Neural cell (in vitro differentiated cells): Measurements from ENCODE around the gene PDS5A. TPM values are rescaled to one million over a fixed set of nuclear protein-coding genes. Genes with fewer than 3 reads are reported as not detected.

Experiments used
- H2AFZ ChIP-seq: fragments of 200-600, 300-800 bp; sonication (generic), shearing (Covaris generic); 2 replicates; pipeline ENCODE4 v1.6.0; 2014; ENCODE audit warnings: low read depth, mild to moderate bottlenecking, antibody characterized with exemption, low read length, moderate library complexity
- H3F3A ChIP-seq: fragments of 200-600 bp; shearing (Covaris generic); 2 replicates; pipeline ENCODE4 v1.6.1; 2016; ENCODE audit warnings: mild to moderate bottlenecking, moderate library complexity, mixed read lengths, antibody characterized with exemption, low read length; ENCODE audit not compliant: insufficient read depth, poor library complexity, severe bottlenecking
- H3K27ac ChIP-seq: fragments of 200-600, 300-800 bp; sonication (generic), shearing (Covaris generic); 2 replicates; pipeline ENCODE4 v1.5.1; 2014; ENCODE audit warnings: mild to moderate bottlenecking, low read length, moderate library complexity
- H3K27me3 ChIP-seq: fragments of 300-800, 200-600 bp; sonication (generic), shearing (Covaris generic); 2 replicates; pipeline ENCODE4 v1.6.0; 2014; ENCODE audit warnings: mild to moderate bottlenecking, low read depth, low read length, moderate library complexity; ENCODE audit not compliant: insufficient read depth
- H3K36me3 ChIP-seq: fragments of 300-800, 200-600 bp; sonication (generic), shearing (Covaris generic); 2 replicates; pipeline ENCODE4 v1.5.1; 2014; ENCODE audit warnings: mild to moderate bottlenecking, antibody characterized with exemption, low read length, moderate library complexity; ENCODE audit not compliant: insufficient read depth
- H3K4me2 ChIP-seq: fragments of 300-800, 200-600 bp; sonication (generic), shearing (Covaris generic); 2 replicates; pipeline ENCODE4 v1.6.0; 2014; ENCODE audit warnings: mild to moderate bottlenecking, low read length
- H3K4me3 ChIP-seq: fragments of 300-800, 200-600 bp; sonication (generic), shearing (Covaris generic); 2 replicates; pipeline ENCODE4 v1.5.1; 2014; ENCODE audit warnings: mild to moderate bottlenecking, low read length, moderate library complexity
- H3K79me2 ChIP-seq: fragments of 200-600 bp; shearing (Covaris generic); replicated peaks from 2 replicates; pipeline ENCODE4 v1.6.0; 2014; ENCODE audit warnings: mild to moderate bottlenecking, low read length, moderate library complexity; ENCODE audit not compliant: insufficient read depth
- H3K9ac ChIP-seq: fragments of 300-800, 200-600 bp; sonication (generic), shearing (Covaris generic); 2 replicates; pipeline ENCODE4 v1.6.1; 2016; ENCODE audit warnings: mild to moderate bottlenecking, low read length, mixed read lengths
- H3K9me2 ChIP-seq: fragments of 200-600 bp; shearing (Covaris generic); 2 replicates; pipeline ENCODE4 v1.6.1; 2016; ENCODE audit warnings: mild to moderate bottlenecking, low read length, mixed read lengths; ENCODE audit not compliant: insufficient read depth
- H3K9me3 ChIP-seq: fragments of 200-600, 300-800 bp; sonication (generic), shearing (Covaris generic); 2 replicates; pipeline ENCODE4 v1.6.1; 2016; ENCODE audit warnings: mild to moderate bottlenecking, mixed run types, low read length, moderate library complexity, mixed read lengths
- H4K20me1 ChIP-seq: fragments of 200-600 bp; shearing (Covaris generic); 2 replicates; pipeline ENCODE4 v1.6.1; 2016; ENCODE audit warnings: mild to moderate bottlenecking, mixed run types; ENCODE audit not compliant: insufficient read depth
- CTCF ChIP-seq: fragments of 450-650 bp; IDR thresholded peaks from 2 replicates; pipeline ENCODE4 v1.5.1; 2014; ENCODE audit warnings: antibody characterized with exemption, mild to moderate bottlenecking, moderate library complexity; ENCODE audit not compliant: poor library complexity, severe bottlenecking
- EP300 ChIP-seq: fragments of 450-650 bp; conservative IDR thresholded peaks from 2 replicates; pipeline ENCODE4 v1.6.1; 2014; ENCODE audit warnings: antibody characterized with exemption, mild to moderate bottlenecking, moderate library complexity; ENCODE audit not compliant: poor library complexity, severe bottlenecking
- EZH2 ChIP-seq: fragments of 200-600, 300-800 bp; shearing (Covaris generic), sonication (generic); IDR thresholded peaks from 2 replicates; pipeline ENCODE4 v1.6.1; 2014; ENCODE audit warnings: antibody characterized with exemption, low read length, borderline replicate concordance, mild to moderate bottlenecking; ENCODE audit not compliant: insufficient read depth, poor library complexity, severe bottlenecking
- MXI1 ChIP-seq: fragments of 450-650 bp; conservative IDR thresholded peaks from 2 replicates; pipeline ENCODE4 v1.6.1; 2014; ENCODE audit warnings: antibody characterized with exemption, mild to moderate bottlenecking; ENCODE audit not compliant: poor library complexity, severe bottlenecking
- POLR2AphosphoS5 ChIP-seq: IDR thresholded peaks from 2 replicates; pipeline ENCODE4 v1.6.1; 2012
- RAD21 ChIP-seq: fragments of 450-650 bp; conservative IDR thresholded peaks from 2 replicates; pipeline ENCODE4 v1.6.1; 2014; ENCODE audit warnings: antibody characterized with exemption, mild to moderate bottlenecking, moderate library complexity
- SMC3 ChIP-seq: fragments of 450-650 bp; conservative IDR thresholded peaks from 2 replicates; pipeline ENCODE4 v1.6.1; 2014; ENCODE audit warnings: antibody characterized with exemption, mild to moderate bottlenecking, moderate library complexity; ENCODE audit not compliant: poor library complexity
- polyA plus RNA-seq: library from polyadenylated mRNA; depleted of rRNA; stranded (reverse); fragments of >200 nt; gene quantifications from 2 replicates; pipeline ENCODE4 v1.2.3, GENCODE V29; 2014

PDS5A gene
- polyA plus RNA-seq, 1 donor from 2014 or later = 46.3 TPM

- Histone ChIP-seq H3K9me3 (no peaks in the 10 kb centered on the region), H3K9me2 (no peaks in the 10 kb centered on the region), H2AFZ (peak overlapping the region; percentile 65), H4K20me1 (no peaks in the 10 kb centered on the region), H3K9ac (peak overlapping the region; percentile 85), H3K27ac (peak overlapping the region; percentile 75), H3K27me3 (no peaks in the 10 kb centered on the region), H3K79me2 (peaks cover 40% of the 10 kb centered on the region), H3K36me3 (peaks cover 5% of the 10 kb centered on the region), H3K4me2 (peak overlapping the region; percentile 19), H3K4me3 (peak overlapping the region; percentile 97), H3F3A (no peaks in the 10 kb centered on the region)
- no peak for TF ChIP-seq EZH2
- TF ChIP-seq CTCF = no peak
- TF ChIP-seq EP300 = no peak
These were observed 694 bp downstream of the PDS5A start for GRCh38 chr4:39976945-39977488.

- H4K20me1 ChIP-seq = no peaks in the 10 kb centered on the region
- peak overlapping the region; percentile 65 for H2AFZ ChIP-seq
- H3K79me2 ChIP-seq = peaks cover 46% of the 10 kb centered on the region
- peak overlapping the region; percentile 75 for H3K27ac ChIP-seq
- no peaks in the 10 kb centered on the region for H3K9me2 ChIP-seq
- no peaks in the 10 kb centered on the region for H3F3A ChIP-seq
- peak overlapping the region; percentile 97 for H3K4me3 ChIP-seq
- peaks cover 5% of the 10 kb centered on the region for H3K36me3 ChIP-seq
- H3K27me3 ChIP-seq = no peaks in the 10 kb centered on the region
- TF ChIP-seq POLR2AphosphoS5 (no peak), RAD21 (peak; percentile 84), MXI1 (peak; percentile 22), CTCF (peak; percentile 89), SMC3 (peak; percentile 70)
- no peaks in the 10 kb centered on the region for H3K9me3 ChIP-seq
- H3K4me2 ChIP-seq = peak overlapping the region; percentile 94
- peak overlapping the region; percentile 85 for H3K9ac ChIP-seq
These were observed 1.4 kb downstream of the PDS5A start for GRCh38 chr4:39976141-39976944.
